A673 (cell line): ENCODE results near the gene TAAR1. TPM values are rescaled to one million over a fixed set of nuclear protein-coding genes. Genes with fewer than 3 reads are reported as not detected.
A peak's percentile ranks its signal among the peaks of the same experiment; 100 is the strongest.

Source experiments
- BruUV-seq: library from RNA; stranded (reverse); fragments of 400-500 nt; replicated peaks from 2 replicates; lab custom pipeline; 2021; lab: Mats Ljungman, UMichigan
- CTCF ChIA-PET: fragments of 300-600 bp; sonication (Branson Sonifier 250); formaldehyde crosslinking; loops from one replicate; lab custom pipeline; 2022; ENCODE audit warnings: antibody characterized with exemption; lab: Charles Lee
- POLR2A ChIA-PET: fragments of 300-600 bp; sonication (Branson Sonifier 250); formaldehyde crosslinking; loops from one replicate; lab custom pipeline; 2022; ENCODE audit warnings: antibody characterized with exemption; ENCODE audit not compliant: low non-redundant PET; lab: Charles Lee
- DNase-seq: peaks from one replicate; pipeline ENCODE4 v3.0.0-alpha.2; 2015; ENCODE audit warnings: low spot score
- H3K27ac ChIP-seq: fragments of 200-600 bp; sonication (generic); 2 replicates; pipeline ENCODE4 v1.5.1; 2016; ENCODE audit warnings: mixed run types, low read depth, mild to moderate bottlenecking, mixed read lengths, antibody characterized with exemption, low read length; ENCODE audit not compliant: poor library complexity, severe bottlenecking
- H3K27me3 ChIP-seq: fragments of 200-600 bp; sonication (generic); replicated peaks from 2 replicates; pipeline ENCODE4 v1.6.1; 2017; ENCODE audit warnings: mixed run types, low read depth, mild to moderate bottlenecking, mixed read lengths, antibody characterized with exemption, low read length; ENCODE audit not compliant: insufficient read depth, poor library complexity
- H3K36me3 ChIP-seq: fragments of 200-600 bp; sonication (generic); 2 replicates; pipeline ENCODE4 v1.6.1; 2016; ENCODE audit warnings: mixed run types, mild to moderate bottlenecking, mixed read lengths, antibody characterized with exemption, low read length; ENCODE audit not compliant: insufficient read depth, poor library complexity, severe bottlenecking
- H3K4me1 ChIP-seq: fragments of 200-600 bp; sonication (generic); 2 replicates; pipeline ENCODE4 v1.6.1; 2017; ENCODE audit warnings: mixed run types, mild to moderate bottlenecking, mixed read lengths, antibody characterized with exemption, low read length; ENCODE audit not compliant: insufficient read depth, poor library complexity, severe bottlenecking
- H3K4me3 ChIP-seq: fragments of 200-600 bp; sonication (generic); 2 replicates; pipeline ENCODE4 v1.5.1; 2016; ENCODE audit warnings: low read depth, mixed run types, mild to moderate bottlenecking, mixed read lengths, low read length; ENCODE audit not compliant: poor library complexity, severe bottlenecking
- H3K9me3 ChIP-seq: fragments of 200-600 bp; sonication (generic); 2 replicates; pipeline ENCODE4 v1.6.1; 2016; ENCODE audit warnings: mixed run types, low read depth, mild to moderate bottlenecking, mixed read lengths, antibody characterized with exemption, low read length; ENCODE audit not compliant: poor library complexity, severe bottlenecking
- EZH2 ChIP-seq: fragments of 200-600 bp; sonication (generic); IDR thresholded peaks from 2 replicates; pipeline ENCODE4 v1.6.1; 2017; ENCODE audit warnings: borderline replicate concordance, low read depth, mild to moderate bottlenecking, mixed read lengths, antibody characterized with exemption, low read length; ENCODE audit not compliant: poor library complexity, severe bottlenecking
- intact Hi-C: fragments of 100-400 bp; cut with micrococcal nuclease; formaldehyde crosslinking; loops from one replicate; pipeline ENCODE4 v1.10.0; 2022; ENCODE audit not compliant: unreplicated experiment
- total RNA-seq: library from RNA; stranded (reverse); gene quantifications from 2 replicates; pipeline ENCODE4 v1.2.3, GENCODE V29; 2021
- TF ChIP-seq, protein P1 (sequence below): fragments of 300-800, 200-600 bp; sonication (generic); conservative IDR thresholded peaks from 2 replicates; pipeline ENCODE4 v1.5.1; 2017; ENCODE audit warnings: low read depth, mild to moderate bottlenecking, antibody characterized with exemption, low read length, moderate library complexity, mixed read lengths

The TAAR1 gene
- total RNA-seq, 1 experiment from 2014 or later: not detected

DNA sequence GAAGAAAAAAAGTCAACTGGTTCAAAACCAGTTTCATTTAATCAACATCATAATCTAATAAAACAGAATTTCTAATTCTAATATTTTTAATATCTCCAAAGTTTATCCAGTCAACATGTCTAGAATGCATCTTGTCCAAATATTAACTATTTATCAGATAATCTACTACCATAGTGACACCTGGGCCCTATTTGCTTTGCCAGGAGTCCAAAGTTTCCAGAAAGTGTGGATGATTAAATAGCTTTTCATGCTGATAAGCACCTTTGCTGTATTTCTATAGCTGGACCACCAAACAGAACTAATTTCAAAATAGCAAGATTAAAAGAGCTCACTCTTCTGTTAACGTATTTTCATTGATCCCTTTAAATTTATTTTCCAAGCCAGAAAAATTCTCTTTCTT, 12.3 kb upstream of the TAAR1 start:
- no peak for DNase-seq
- TF ChIP-seq, protein P1, sequence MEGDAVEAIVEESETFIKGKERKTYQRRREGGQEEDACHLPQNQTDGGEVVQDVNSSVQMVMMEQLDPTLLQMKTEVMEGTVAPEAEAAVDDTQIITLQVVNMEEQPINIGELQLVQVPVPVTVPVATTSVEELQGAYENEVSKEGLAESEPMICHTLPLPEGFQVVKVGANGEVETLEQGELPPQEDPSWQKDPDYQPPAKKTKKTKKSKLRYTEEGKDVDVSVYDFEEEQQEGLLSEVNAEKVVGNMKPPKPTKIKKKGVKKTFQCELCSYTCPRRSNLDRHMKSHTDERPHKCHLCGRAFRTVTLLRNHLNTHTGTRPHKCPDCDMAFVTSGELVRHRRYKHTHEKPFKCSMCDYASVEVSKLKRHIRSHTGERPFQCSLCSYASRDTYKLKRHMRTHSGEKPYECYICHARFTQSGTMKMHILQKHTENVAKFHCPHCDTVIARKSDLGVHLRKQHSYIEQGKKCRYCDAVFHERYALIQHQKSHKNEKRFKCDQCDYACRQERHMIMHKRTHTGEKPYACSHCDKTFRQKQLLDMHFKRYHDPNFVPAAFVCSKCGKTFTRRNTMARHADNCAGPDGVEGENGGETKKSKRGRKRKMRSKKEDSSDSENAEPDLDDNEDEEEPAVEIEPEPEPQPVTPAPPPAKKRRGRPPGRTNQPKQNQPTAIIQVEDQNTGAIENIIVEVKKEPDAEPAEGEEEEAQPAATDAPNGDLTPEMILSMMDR: no peak
- TF ChIP-seq EZH2: no peak
- intact Hi-C loops: no loop called here
- no TSS peak for BruUV-seq
- Histone ChIP-seq H3K27ac (no peak overlapping the region), H3K27me3 (peaks cover 8% of the 10 kb centered on the region), H3K9me3 (no peaks in the 10 kb centered on the region), H3K36me3 (no peaks in the 10 kb centered on the region), H3K4me3 (no peak overlapping the region), H3K4me1 (no peaks in the 10 kb centered on the region)
- POLR2A ChIA-PET: no interaction called here
- CTCF ChIA-PET: no interaction called here

DNA sequence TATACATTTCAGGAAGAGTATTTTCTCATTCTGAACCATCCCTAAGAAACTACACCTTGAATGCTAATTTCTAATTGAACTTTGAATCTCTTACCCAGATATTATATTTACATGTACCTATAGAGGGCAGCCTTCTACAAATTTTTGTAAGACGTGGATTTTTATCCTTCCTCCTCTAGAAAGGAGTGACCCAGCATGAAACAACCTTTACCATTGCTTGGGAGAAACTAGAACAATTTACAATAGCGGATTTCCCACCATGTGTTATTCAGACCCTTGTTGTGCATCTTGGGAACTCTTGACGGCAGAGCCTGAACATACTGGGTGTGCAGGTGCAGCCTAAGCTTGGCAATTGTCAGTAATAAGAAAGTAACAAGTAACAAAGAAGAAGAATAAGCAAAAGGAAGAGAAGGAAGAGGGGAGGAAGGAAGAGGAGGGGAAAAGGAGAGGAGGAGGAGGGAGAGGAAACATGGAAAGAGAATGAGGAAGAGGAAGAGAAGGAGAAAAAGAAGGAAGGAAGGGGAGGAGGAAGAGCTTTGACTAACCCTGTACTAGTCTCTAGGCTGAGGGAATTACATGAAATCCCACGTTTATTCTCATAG, 10.8 kb upstream of the TAAR1 start:
- intact Hi-C loops: loop anchor here (5.0 to 10.0 kb wide), 4 partner anchors 132 to 883 kb away; partner anchors contain the start of gene TAAR9
- no peaks in the 10 kb centered on the region for H3K4me1 ChIP-seq
- H3K4me3 ChIP-seq: no peak overlapping the region
- ChIA-PET POLR2A (no interaction called here), CTCF (interaction anchor here (0.8 to 1.1 kb wide), 4 partner anchors 45 to 154 kb away, joined by 3 to 7 read pairs (median 4); partner anchors contain the start of gene SLC18B1)
- no peak for TF ChIP-seq EZH2
- TF ChIP-seq, protein P1: peak; percentile 59
- H3K36me3 ChIP-seq: no peaks in the 10 kb centered on the region
- no peak overlapping the region for H3K27ac ChIP-seq
- BruUV-seq: no TSS peak
- no peaks in the 10 kb centered on the region for H3K9me3 ChIP-seq
- H3K27me3 ChIP-seq: peaks cover 6% of the 10 kb centered on the region
- DNase-seq: peak; percentile 62

DNA sequence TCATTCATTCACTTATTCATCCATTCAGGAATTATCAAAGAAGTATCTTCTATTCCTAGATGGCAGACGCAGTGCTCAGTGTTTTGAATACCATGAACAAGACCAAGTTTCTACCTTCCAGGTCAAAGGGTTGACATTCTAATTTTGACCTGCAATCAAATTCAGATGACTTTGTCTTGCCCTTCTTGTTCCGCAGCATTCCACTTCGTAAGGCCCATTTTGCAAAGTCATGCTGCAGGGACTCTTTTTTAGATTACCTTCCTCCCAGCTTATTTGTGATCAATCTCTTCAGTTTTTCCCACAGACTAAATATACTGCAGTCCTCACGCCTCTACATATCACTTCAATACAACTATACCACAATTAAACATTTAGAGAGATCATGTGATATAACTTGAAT, 7.1 kb upstream of the TAAR1 start:
- BruUV-seq: no TSS peak
- TF ChIP-seq EZH2: no peak
- TF ChIP-seq, protein P1: no peak
- Histone ChIP-seq H3K4me1 (no peaks in the 10 kb centered on the region), H3K36me3 (no peaks in the 10 kb centered on the region), H3K9me3 (no peaks in the 10 kb centered on the region), H3K27ac (no peak overlapping the region), H3K27me3 (no peaks in the 10 kb centered on the region), H3K4me3 (no peak overlapping the region)
- POLR2A ChIA-PET: no interaction called here
- CTCF ChIA-PET: interaction anchor here (0.6 kb wide), 1 partner anchor 155 kb away, joined by 4 read pairs; no protein-coding TSS in a partner anchor
- no peak for DNase-seq
- intact Hi-C loops: loop anchor here (5.0 to 10.0 kb wide), 4 partner anchors 129 to 886 kb away; partner anchors contain the start of gene TAAR9
